ENCODE measurements around the gene PLPPR3. TPM values are rescaled to one million over a fixed set of nuclear protein-coding genes. Genes with fewer than 3 reads are reported as not detected.
"Not testable (repeated sequence)": the region's sequence is repeated elsewhere in the genome, so short reads cannot be mapped to it uniquely, and the experiment has no call there.

Gene PLPPR3
- total RNA-seq, 2 donors from 2014 or later = 0.27 to 20.3 TPM

DNA sequence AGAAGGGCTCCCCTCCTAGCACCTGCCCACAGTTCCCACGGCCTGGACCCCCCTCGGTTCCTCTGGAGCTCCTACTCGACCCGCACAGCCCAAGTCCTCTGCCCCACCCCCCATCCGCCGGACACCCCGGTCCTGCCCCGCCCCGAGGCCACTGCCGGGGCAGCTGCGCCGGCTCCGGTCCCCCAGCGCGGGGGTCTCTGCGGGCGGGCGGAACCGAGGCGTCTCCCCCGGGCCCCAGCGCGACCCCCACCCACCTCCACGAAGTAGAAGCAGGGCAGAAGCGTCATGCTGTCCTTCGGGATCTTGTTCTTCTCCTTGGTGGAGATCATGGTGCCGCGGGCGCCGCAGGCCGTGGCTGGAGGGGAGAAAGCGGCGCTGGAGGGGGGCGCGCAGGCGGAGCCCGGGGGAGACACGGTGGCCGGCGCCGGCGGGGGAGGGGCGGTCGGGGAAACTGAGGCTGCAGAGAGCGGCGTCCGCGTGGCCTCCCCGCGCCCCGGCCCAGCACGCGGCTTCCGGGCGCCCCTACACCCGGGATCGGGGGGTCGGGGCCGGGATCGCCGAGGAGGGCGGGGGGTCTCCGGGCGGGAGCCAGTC is 427 bp downstream of the PLPPR3 start:
- Histone ChIP-seq H3K4me3 (peak overlapping the region; percentile 19 to 37), H3K27me3 (replicated peaks; ENCODE audit: insufficient read depth) (peaks cover 4% of the 10 kb centered on the region)
- 3% methylated on average over 36 of the region's 64 CpGs for WGBS

DNA sequence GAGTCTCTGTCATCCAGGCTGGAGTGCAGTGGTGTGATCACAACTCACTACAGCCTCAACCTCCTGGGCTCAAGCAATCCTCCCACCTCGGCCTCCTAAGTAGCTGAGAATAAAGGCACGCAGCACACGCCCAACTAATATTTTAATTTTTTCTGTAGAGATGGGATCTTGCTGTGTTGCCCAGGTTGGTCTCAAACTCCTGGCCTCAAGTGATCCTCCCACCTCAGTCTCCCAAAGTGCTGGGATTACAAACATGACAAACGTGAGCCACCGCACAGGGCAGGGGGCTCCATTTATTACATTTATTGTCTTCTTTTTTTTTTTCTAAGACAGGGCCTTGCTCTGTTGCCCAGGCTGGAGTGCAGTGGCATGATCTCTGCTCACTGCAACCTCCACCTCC is 1.5 kb downstream of the PLPPR3 start:
- H3K9me3 ChIP-seq; H3K27ac ChIP-seq; H3K4me3 ChIP-seq; H3K27me3 ChIP-seq (replicated peaks; ENCODE audit: insufficient read depth); H3K36me3 ChIP-seq; intact Hi-C loops (cut with DNase I); DNase-seq (ENCODE audit: low spot score): not testable (repeated sequence)
- 97% methylated on average over 5 of the region's 5 CpGs for WGBS
- peaks cover 12% of the 10 kb centered on the region for H3K4me1 ChIP-seq (replicated peaks)

More for the DNA sequence above, 427 bp downstream of the PLPPR3 start:
- no peaks in the 10 kb centered on the region for H3K36me3 ChIP-seq
- intact Hi-C loops (cut with DNase I) = no loop called here
- H3K9me3 ChIP-seq = no peaks in the 10 kb centered on the region
- H3K27ac ChIP-seq = no peak overlapping the region
- DNase-seq (ENCODE audit: low spot score) = no peak
- peaks cover 12% of the 10 kb centered on the region for H3K4me1 ChIP-seq (replicated peaks)
- TF ChIP-seq POLR2A (IDR thresholded peaks at IDR 0.05) (no peak), POLR2AphosphoS5 (IDR thresholded peaks at IDR 0.05) (no peak)
- TF ChIP-seq, protein P1, sequence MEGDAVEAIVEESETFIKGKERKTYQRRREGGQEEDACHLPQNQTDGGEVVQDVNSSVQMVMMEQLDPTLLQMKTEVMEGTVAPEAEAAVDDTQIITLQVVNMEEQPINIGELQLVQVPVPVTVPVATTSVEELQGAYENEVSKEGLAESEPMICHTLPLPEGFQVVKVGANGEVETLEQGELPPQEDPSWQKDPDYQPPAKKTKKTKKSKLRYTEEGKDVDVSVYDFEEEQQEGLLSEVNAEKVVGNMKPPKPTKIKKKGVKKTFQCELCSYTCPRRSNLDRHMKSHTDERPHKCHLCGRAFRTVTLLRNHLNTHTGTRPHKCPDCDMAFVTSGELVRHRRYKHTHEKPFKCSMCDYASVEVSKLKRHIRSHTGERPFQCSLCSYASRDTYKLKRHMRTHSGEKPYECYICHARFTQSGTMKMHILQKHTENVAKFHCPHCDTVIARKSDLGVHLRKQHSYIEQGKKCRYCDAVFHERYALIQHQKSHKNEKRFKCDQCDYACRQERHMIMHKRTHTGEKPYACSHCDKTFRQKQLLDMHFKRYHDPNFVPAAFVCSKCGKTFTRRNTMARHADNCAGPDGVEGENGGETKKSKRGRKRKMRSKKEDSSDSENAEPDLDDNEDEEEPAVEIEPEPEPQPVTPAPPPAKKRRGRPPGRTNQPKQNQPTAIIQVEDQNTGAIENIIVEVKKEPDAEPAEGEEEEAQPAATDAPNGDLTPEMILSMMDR (IDR thresholded peaks at IDR 0.05) = no peak

DNA sequence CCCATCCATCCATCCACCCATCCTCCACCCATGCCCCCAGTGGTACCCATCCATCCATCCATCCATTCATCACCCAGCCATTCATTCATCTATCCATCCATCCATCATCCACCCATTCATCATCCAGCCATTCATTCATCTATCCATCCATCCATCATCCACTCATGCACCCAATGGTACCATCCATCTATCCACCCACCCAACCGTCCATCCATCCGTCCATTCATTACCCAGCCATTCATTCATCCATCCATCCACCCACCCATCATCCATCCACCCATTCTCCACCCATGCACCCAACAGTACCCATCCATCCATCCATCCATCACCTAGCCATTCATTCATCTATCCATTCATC is 5.3 kb downstream of the PLPPR3 start:
- no peak for DNase-seq (ENCODE audit: low spot score)
- Histone ChIP-seq H3K27ac (no peak overlapping the region), H3K27me3 (replicated peaks; ENCODE audit: insufficient read depth) (no peaks in the 10 kb centered on the region), H3K9me3 (no peaks in the 10 kb centered on the region), H3K4me1 (replicated peaks) (peaks cover 3% of the 10 kb centered on the region), H3K4me3 (no peak overlapping the region), H3K36me3 (peaks cover 0 to 2% of the 10 kb centered on the region in 2 donors)
- 95% methylated on average over 2 of the region's 2 CpGs for WGBS
- TF ChIP-seq, protein P1 (IDR thresholded peaks at IDR 0.05) = no peak
- TF ChIP-seq POLR2AphosphoS5 (IDR thresholded peaks at IDR 0.05) (no peak), POLR2A (IDR thresholded peaks at IDR 0.05) (no peak)
- intact Hi-C loops (cut with DNase I) = no loop called here

DNA sequence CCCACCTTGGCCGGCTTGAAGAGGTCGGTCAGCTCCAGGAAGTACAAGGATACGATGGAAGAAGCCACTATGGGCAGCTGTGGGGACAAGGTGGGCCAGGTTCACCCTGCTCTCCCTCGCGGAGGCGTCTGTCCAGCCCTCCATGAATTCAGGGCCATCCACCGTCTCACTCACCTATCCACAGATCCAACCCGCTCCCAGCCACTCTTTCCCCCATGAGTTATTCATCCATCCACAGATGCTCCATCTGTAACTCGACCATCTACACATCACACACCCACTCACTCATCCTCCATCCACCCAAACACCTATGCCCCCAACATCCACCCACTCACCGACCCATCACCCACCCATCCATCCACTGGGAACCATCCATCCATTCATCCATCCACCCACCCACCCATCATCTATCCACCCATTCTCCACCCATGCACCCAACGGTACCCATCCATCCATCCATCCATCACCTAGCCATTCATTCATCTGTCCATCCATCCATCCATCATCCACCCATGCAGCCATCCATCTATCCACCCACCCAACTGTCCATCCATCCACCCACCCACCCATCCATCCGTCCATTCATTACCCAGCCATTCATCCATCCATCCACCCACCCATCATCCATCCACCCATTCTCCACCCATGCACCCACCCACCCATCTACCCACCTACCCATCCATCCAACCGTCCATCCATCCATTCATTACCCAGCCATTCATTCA is 5.8 kb downstream of the PLPPR3 start:
- H3K4me3 ChIP-seq = no peak overlapping the region
- H3K9me3 ChIP-seq = no peaks in the 10 kb centered on the region
- TF ChIP-seq, protein P1 (IDR thresholded peaks at IDR 0.05) = no peak
- no peak for TF ChIP-seq POLR2A (IDR thresholded peaks at IDR 0.05)
- TF ChIP-seq POLR2AphosphoS5 (IDR thresholded peaks at IDR 0.05) = no peak
- peaks cover 2 to 7% of the 10 kb centered on the region in 2 donors for H3K36me3 ChIP-seq
- H3K27ac ChIP-seq = no peak overlapping the region
- intact Hi-C loops (cut with DNase I) = no loop called here
- 95% methylated on average over 13 of the region's 13 CpGs for WGBS
- H3K4me1 ChIP-seq (replicated peaks) = no peaks in the 10 kb centered on the region
- no peaks in the 10 kb centered on the region for H3K27me3 ChIP-seq (replicated peaks; ENCODE audit: insufficient read depth)
- no peak for DNase-seq (ENCODE audit: low spot score)

DNA sequence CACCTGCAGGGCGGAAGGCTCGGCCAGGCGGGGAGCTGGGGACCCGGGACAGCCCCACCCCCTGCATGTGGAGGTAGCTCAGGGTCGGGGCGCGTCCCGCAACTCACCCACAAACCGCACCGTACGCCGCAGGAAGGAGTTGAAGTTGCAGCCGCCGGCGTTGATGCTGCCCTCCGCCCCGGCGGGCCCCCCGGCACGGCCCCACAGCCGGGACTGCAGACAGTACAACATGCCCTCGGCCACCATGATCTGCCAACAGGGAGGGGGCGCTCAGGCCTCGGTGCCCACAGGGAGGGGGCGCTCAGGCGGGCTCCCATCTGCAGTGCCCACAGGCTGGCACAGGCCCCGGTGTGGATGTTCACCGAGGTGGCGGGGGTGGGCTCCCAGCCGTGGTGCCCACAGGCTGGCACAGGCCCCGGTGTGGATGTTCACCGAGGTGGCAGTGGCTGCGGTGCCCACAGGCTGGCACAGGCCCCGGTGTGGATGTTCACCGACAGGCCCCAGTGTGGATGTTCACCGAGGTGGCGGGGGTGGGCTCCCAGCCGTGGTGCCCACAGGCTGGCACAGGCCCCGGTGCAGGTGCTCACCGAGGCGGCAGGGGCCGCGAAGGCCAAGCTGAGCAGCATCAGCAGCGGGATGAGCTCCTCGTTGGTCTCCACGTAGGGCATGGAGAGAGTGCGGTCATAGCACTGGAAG is 6.5 kb downstream of the PLPPR3 start:
- no peaks in the 10 kb centered on the region for H3K9me3 ChIP-seq
- no peaks in the 10 kb centered on the region for H3K27me3 ChIP-seq (replicated peaks; ENCODE audit: insufficient read depth)
- WGBS = 87% methylated on average over 32 of the region's 47 CpGs
- no peak for DNase-seq (ENCODE audit: low spot score)
- peaks cover 8 to 14% of the 10 kb centered on the region in 2 donors for H3K36me3 ChIP-seq
- no peaks in the 10 kb centered on the region for H3K4me1 ChIP-seq (replicated peaks)
- H3K4me3 ChIP-seq = no peak overlapping the region
- TF ChIP-seq POLR2AphosphoS5 (IDR thresholded peaks at IDR 0.05) = no peak
- TF ChIP-seq POLR2A (IDR thresholded peaks at IDR 0.05) = no peak
- TF ChIP-seq, protein P1 (IDR thresholded peaks at IDR 0.05) = no peak
- intact Hi-C loops (cut with DNase I) = no loop called here
- H3K27ac ChIP-seq = no peak overlapping the region
